Measurements from ENCODE around the gene RFK. TPM values are rescaled to one million over a fixed set of nuclear protein-coding genes. Genes with fewer than 3 reads are reported as not detected.

Gene RFK
- total and polyA plus RNA-seq, 9 of the 15 experiments (the other 6 are each of a cell fraction or from before 2014, with no cell fraction given) = 3.8 to 51.1 (median 14.8) TPM

DNA sequence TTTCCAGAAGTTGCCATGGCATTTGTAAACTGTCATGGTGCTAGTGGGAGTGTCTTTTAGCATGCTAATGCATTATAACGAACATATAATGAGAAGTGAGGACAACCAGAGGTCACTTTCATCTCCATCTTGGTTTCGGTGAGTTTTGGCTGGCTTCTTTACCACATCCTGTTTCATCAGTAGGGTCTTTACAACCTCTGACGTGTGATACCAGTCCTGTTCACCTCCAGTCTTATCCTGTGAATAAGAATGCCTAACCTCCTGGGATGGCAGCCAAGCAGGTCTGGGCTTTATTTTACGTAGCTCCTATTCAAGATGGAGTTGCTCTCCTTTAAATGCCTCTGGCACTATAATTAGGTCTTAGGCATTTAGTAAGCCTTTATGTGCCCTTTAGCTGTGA lies 20.4 kb upstream of the RFK start:
- in situ Hi-C loops (cut with MboI) = no loop called here
- Histone ChIP-seq H3K4me1 (replicated peaks in 1 of 2; ENCODE audit: control insufficient read depth in 2 of 2, insufficient read depth in 2 of 2, low read length in 2 of 2) (no peaks in the 10 kb centered on the region), H3K79me2 (ENCODE audit: control insufficient read depth, insufficient read depth, low read length) (no peaks in the 10 kb centered on the region), H3K9ac (ENCODE audit: insufficient read depth in 1 of 2, low read depth in 2 of 2, low read length in 2 of 2) (no peak overlapping the region), H2AFZ (ENCODE audit: low read depth, low read length) (no peak overlapping the region), H3K4me3 (no peak overlapping the region), H3K27me3 (ENCODE audit: control insufficient read depth in 2 of 2, insufficient read depth in 2 of 2, low read length in 2 of 2) (no peaks in the 10 kb centered on the region; a peak in 1 of 5 replicates), H3K27ac (ENCODE audit: extremely low read depth, low read depth, low read length) (no peak overlapping the region), H3K9me1 (ENCODE audit: control insufficient read depth, insufficient read depth, low read length) (no peaks in the 10 kb centered on the region), H3K4me2 (ENCODE audit: insufficient read depth, low read length) (no peak overlapping the region), H4K20me1 (replicated peaks; ENCODE audit: control insufficient read depth, insufficient read depth, low read length) (no peaks in the 10 kb centered on the region), H3K36me3 (ENCODE audit: control insufficient read depth, insufficient read depth, low read length) (no peaks in the 10 kb centered on the region), H3K9me3 (replicated peaks; ENCODE audit: control insufficient read depth, insufficient read depth, low read depth, low read length) (no peaks in the 10 kb centered on the region)
- ChIA-PET POLR2A (interaction anchor here (0.7 kb wide), 1 partner anchor 277 kb away, joined by 4 read pairs; no protein-coding TSS in a partner anchor), CTCF (ENCODE audit: low intra/inter-chr PET ratio) (no interaction called here)
- WGBS (ENCODE audit: insufficient coverage, low coverage, missing lambda C conversion rate) = 6% methylated on average over 3 of the region's 4 CpGs
- TF ChIP-seq GABPA (tag; conservative IDR thresholded peaks at IDR 0.05; ENCODE audit: low read depth) = 0 out of 2 replicates have a peak, but pooled peaks have one; percentile 14
- no peak for TF ChIP-seq CREB3 (tag; conservative IDR thresholded peaks at IDR 0.05; ENCODE audit: low read depth)
- intact Hi-C loops (cut with micrococcal nuclease) = loop anchor here (10.0 kb wide), 1 partner anchor 50 kb away; no protein-coding TSS in a partner anchor
- no peak for ATAC-seq
- DNase-seq (ENCODE audit: extremely low read depth in 1 of 4, low spot score in 3 of 4) = no peak
- BruUV-seq (replicated peaks) = no TSS peak
- FAIRE-seq = no peak

- no peak overlapping the region for H3K27ac ChIP-seq (ENCODE audit: extremely low read depth, low read depth, low read length)
- H3K36me3 ChIP-seq (ENCODE audit: control insufficient read depth, insufficient read depth, low read length) = no peaks in the 10 kb centered on the region
- intact Hi-C loops (cut with micrococcal nuclease) (loop anchor here (10.0 kb wide), 1 partner anchor 49 kb away; no protein-coding TSS in a partner anchor), in situ Hi-C loops (cut with MboI) (no loop called here)
- no TSS peak for BruUV-seq (replicated peaks)
- no peak overlapping the region for H2AFZ ChIP-seq (ENCODE audit: low read depth, low read length)
- H3K9ac ChIP-seq (ENCODE audit: insufficient read depth in 1 of 2, low read depth in 2 of 2, low read length in 2 of 2) = no peak overlapping the region
- no peaks in the 10 kb centered on the region for H3K9me3 ChIP-seq (replicated peaks; ENCODE audit: control insufficient read depth, insufficient read depth, low read depth, low read length)
- no peaks in the 10 kb centered on the region; a peak in 1 of 5 replicates for H3K27me3 ChIP-seq (ENCODE audit: control insufficient read depth in 2 of 2, insufficient read depth in 2 of 2, low read length in 2 of 2)
- ChIA-PET POLR2A (no interaction called here), CTCF (ENCODE audit: low intra/inter-chr PET ratio) (no interaction called here)
- DNase-seq (ENCODE audit: extremely low read depth in 1 of 4, low spot score in 3 of 4) = no peak
- no peaks in the 10 kb centered on the region for H3K4me1 ChIP-seq (replicated peaks in 1 of 2; ENCODE audit: control insufficient read depth in 2 of 2, insufficient read depth in 2 of 2, low read length in 2 of 2)
- ATAC-seq = no peak
- FAIRE-seq = no peak
- no peak overlapping the region for H3K4me3 ChIP-seq
- H4K20me1 ChIP-seq (replicated peaks; ENCODE audit: control insufficient read depth, insufficient read depth, low read length) = no peaks in the 10 kb centered on the region
- no peaks in the 10 kb centered on the region for H3K79me2 ChIP-seq (ENCODE audit: control insufficient read depth, insufficient read depth, low read length)
- H3K9me1 ChIP-seq (ENCODE audit: control insufficient read depth, insufficient read depth, low read length) = no peaks in the 10 kb centered on the region
- no peak overlapping the region for H3K4me2 ChIP-seq (ENCODE audit: insufficient read depth, low read length)
- TF ChIP-seq FUS (optimal IDR thresholded peaks at IDR 0.05; ENCODE audit: low read depth, low read length) = no peak
- TF ChIP-seq CHD4 (IDR thresholded peaks at IDR 0.05; ENCODE audit: insufficient read depth, insufficient replicate concordance, low read depth, low read length, poor library complexity, severe bottlenecking) = no peak
- no peak for TF ChIP-seq THAP12 (CRISPR knock-in tag; IDR thresholded peaks at IDR 0.05)
- no peak for TF ChIP-seq PTBP1 (IDR thresholded peaks at IDR 0.05; ENCODE audit: low read depth, low read length)
- TF ChIP-seq CBFB (CRISPR knock-in tag; IDR thresholded peaks at IDR 0.05) = no peak
- TF ChIP-seq, protein P1, sequence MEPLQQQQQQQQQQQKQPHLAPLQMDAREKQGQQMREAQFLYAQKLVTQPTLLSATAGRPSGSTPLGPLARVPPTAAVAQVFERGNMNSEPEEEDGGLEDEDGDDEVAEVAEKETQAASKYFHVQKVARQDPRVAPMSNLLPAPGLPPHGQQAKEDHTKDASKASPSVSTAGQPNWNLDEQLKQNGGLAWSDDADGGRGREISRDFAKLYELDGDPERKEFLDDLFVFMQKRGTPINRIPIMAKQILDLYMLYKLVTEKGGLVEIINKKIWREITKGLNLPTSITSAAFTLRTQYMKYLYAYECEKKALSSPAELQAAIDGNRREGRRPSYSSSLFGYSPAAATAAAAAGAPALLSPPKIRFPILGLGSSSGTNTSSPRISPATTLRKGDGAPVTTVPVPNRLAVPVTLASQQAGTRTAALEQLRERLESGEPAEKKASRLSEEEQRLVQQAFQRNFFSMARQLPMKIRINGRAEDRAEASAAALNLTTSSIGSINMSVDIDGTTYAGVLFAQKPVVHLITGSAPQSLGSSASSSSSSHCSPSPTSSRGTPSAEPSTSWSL (CRISPR knock-in tag; IDR thresholded peaks at IDR 0.05; ENCODE audit: borderline replicate concordance) = no peak
Observed at GRCh38 chr9:76413658-76414057, 19.4 kb upstream of the RFK start.
